ENCODE data around the gene FRMD4A.

DNA sequence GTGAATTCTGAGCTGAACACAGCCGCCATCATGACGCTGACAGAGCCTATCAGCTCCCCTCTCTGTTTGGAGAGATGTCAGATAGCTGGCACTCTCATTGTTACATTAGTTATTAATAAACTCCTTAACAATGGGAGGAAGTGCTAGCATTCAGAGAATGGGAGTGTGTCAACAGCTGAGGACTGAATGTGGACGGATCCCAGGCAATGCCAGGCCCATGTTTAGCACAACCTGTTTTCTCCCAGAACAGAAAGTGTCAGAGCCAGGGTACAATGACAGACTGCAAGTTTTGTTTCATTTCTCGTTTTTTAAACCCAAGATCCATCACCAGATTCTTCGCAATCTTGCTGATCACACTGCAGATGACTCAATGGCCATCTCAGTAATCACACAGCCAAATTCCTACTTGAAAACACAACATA is 644.4 kb downstream of the FRMD4A start:
- TF ChIP-seq, protein P1, sequence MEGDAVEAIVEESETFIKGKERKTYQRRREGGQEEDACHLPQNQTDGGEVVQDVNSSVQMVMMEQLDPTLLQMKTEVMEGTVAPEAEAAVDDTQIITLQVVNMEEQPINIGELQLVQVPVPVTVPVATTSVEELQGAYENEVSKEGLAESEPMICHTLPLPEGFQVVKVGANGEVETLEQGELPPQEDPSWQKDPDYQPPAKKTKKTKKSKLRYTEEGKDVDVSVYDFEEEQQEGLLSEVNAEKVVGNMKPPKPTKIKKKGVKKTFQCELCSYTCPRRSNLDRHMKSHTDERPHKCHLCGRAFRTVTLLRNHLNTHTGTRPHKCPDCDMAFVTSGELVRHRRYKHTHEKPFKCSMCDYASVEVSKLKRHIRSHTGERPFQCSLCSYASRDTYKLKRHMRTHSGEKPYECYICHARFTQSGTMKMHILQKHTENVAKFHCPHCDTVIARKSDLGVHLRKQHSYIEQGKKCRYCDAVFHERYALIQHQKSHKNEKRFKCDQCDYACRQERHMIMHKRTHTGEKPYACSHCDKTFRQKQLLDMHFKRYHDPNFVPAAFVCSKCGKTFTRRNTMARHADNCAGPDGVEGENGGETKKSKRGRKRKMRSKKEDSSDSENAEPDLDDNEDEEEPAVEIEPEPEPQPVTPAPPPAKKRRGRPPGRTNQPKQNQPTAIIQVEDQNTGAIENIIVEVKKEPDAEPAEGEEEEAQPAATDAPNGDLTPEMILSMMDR (IDR thresholded peaks at IDR 0.05), result no peak
- no peak for TF ChIP-seq ZFX (IDR thresholded peaks at IDR 0.05; ENCODE audit: borderline replicate concordance)
